ENCODE data around the gene CORO2B.
A peak's percentile ranks its signal among the peaks of the same experiment; 100 is the strongest.

The CORO2B gene

DNA sequence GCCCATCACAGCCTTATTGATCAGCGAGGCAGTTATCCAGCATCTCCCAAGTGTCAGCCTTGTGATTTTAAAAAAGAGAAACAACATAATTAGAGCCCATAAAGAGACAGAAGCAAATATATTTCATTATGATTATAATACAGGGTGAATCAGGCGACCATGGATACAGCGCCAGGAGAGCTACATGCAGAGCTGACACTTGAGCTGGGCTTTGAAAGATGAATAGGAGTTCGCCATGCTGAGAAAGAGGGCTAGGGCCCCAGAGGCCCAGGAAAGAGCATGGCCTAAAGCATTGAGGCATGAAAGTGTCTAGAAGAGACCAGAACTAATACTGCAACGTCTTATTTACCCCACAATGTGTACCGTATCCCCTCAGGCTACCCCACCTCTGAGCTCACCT, 4.2 kb upstream of the CORO2B start:
- DNase-seq = no peak

DNA sequence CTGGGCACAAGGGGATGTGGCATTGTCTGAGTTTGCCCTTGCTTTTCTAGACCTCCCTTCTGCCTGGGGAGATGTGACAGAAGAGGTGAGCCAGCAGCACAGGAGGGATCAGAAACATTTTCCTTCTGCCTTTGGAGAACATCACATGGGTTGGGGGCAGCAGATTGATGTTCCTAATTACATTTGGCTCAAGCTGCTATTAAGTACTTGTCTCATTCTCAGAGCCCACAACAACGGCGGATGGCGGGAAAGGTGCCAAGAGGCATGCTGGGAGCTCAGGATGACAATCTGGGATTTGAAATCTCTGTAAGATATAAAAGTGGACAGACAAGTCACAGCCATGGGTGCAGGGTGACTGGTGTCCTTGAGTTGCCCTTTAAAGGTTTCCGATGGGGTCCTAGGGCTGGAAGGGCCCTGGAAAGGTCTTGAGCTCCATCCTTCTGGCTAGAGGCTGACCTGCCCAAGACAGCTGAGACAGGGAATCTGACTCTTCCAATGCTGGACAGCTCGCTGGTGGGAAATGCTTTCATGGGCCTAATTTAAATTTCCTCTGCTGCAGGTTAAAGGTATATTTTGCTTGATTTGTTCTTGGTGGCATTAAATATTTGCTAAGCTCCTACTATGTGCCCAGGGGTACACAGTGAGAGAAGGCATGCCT, 2.4 kb upstream of the CORO2B start:
- no peak for DNase-seq

DNA sequence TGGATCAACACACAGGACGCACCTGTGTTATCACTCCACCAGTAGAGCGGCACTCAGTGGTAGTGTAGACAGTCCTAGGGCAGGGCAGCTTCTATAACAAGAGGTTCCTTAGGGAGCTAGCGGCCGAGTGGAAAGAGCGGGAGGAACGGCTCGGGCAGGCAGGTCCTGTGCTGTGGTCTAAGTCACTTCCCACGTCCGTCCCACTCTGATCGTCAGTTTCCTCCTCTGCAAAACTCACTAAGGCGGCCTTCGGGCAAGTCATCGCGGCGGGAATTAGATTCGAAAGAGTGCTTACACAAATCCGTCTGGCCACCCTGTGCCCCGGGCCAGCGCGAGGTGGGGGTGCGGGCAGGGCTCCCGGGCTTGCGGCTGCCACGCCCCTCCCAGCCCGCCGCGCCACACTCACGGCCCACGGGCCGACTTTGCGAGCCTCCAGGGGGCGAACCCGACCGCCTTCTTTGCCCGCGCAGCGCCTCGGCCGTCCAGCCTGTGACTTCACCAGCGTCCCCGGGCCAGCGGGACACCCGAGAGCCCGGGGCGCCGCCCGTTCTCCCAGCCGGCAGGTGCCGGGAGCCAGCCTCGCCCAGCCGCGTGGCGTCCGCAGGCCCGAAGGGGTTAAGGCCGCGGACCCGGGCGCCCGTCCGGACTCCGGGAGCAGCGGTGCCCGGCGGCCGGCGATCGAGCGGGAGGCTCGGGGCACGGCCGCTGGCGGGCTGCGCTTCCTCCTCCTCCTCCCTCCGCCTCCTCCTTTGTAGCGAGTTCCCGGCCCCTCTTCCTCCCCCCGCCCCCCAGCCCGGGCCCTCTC, 416 bp upstream of the CORO2B start:
- DNase-seq = peak; percentile 31

DNA sequence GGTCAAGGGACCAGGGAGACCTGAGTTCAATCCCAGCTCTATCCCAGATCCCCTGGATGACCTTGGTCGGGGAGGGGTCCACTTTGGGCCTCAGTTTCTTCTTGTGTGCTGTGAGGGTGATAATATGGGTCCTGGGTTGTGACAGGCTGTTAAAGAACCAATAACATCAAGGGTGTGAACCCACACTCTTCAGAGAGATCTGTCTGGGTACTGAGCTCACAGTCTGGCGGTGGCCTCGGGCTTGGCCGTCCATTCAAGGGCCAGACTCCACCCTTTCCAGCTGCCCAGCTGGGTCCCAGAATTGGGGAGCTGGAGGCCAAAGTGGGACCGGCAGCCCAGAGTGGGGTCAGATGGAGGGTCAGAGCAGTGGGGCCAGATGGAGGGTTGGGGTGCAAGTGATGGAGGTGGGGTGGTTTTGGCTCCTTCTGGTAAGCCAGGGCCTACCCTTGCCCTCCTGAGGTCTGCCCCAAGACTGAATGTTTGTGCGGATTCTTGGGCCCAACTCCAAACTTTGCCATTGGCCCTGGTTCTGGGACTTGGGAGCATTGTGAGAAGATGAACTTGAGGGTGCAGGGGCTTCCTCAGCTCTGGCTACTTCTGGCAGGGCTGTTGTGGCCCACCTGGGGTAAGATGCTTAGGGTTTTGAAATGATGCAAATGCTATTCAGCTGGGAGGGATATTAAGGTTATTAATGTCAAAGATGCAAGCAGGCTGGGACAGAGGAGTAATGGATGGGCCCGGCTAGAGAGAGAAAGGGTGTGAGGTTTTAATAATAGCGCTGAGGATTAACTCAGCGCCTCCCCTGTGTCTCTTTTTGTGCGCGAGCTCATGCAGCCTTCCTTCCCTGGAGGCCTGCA, 1.5 kb downstream of the CORO2B start:
- DNase-seq = no peak

DNA sequence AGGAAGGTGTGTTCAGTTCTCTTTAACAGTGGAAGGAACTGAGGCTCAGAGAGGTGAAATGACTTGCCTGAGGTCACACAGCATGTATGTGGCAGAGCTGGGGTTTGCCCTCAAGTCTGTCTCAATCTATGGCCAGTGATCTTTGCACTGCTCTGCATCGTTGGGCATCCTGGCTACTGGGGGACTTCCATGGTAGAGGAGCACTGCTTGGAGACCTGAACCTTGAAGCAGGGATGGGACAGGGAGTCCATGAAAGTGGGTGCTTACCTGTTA, 2.0 kb downstream of the CORO2B start:
- no peak for DNase-seq

DNA sequence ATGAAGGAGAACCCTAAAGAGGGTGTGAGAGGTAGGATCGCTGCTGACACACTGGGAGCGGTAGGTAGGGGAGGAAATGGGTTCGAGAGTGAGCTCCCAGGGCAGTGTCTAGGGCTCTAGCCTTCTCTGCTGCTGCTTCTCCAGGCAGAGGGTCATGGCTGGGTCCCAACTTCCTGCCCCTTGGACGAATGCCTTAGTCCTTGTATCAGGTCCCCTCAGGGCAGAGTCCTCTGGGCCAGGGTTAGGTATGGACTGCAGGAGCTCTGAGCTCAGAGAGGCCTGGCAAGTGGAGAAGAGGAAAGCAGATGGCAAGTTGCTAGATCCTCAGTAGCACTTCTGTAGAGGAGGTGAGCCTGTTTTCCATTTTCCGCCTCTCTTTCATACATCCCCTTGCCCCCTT, 2.9 kb downstream of the CORO2B start:
- no peak for DNase-seq

GRCh38 chr15:68582236-68582635, 3.4 kb downstream of the CORO2B start:
- no peak for DNase-seq

DNA sequence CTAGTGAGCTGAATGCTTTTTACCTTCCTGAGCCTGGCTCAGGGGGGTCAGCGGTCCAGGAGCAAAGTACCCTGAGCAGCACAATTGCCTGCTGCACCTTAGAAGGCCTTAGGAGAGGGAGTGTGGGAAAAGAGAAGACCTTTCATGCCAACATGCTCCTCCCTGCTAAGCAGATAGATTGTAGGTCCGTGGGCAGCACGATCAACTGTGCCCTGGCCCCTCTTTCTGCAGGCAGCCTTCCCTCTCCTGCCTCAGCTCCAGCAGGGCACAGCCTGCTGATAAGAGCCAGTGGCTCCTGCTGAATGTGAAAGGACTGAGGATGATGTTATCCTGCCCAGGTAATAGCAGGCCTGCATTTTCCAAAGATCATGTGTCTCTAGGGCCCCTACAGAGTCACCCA, 4.1 kb downstream of the CORO2B start:
- DNase-seq = no peak

DNA sequence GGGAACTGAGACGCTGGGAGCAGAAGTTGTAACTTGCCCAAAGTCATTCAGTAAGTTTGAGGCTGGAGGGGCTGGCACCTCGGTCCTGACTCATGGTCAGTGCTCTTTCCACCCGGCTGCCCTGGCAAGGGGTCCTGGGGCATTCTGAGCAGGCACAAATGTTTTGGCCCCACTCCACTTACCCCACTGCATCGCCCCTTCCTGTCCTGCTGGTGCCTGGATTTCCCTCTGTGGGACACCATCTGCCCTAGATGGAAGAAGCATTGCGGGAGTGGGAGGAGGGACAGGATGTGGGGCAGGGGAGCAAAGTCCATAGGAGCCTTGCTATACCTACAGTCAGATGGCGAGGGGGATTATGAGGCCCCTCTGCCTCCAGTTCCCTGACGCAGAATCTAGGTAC, 4.5 kb downstream of the CORO2B start:
- DNase-seq = no peak

- no peak for DNase-seq
Observed at GRCh38 chr15:68583936-68584755, 5.4 kb downstream of the CORO2B start.

- DNase-seq = no peak
Observed at GRCh38 chr15:68584756-68585573, 6.2 kb downstream of the CORO2B start.

DNA sequence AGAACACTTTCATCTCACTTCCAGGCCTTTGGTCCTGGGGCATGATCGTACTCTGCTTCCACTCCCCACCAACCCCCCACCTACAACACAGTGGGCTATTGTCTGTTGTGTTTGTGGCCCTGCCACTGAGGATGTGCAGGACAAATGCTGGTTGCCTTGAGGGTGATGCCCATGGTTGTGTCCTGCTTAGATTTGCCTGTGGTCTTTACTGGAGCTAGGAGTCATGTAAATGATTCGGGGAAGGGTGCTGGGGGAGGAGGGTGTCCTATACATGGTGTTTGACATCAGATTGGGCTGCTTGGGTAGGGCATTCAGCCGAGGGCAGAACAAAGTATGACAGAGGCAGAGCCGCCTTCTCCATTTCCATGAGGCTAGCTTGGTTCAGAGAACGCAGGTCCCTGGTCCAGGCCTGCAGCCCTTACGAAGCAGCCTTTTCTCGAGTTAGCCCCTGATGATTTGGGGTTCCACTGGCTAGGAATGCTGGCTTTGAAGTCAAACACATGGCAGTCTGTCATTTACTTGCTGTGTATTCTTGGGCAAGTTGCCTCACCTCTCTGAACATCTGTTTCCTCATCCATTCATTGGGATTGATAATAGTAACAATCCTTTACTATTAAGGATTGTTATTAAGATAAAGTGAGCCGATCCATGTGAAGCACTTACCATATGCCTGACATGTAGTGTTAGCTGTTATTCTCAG, 6.9 kb downstream of the CORO2B start:
- DNase-seq = no peak

DNA sequence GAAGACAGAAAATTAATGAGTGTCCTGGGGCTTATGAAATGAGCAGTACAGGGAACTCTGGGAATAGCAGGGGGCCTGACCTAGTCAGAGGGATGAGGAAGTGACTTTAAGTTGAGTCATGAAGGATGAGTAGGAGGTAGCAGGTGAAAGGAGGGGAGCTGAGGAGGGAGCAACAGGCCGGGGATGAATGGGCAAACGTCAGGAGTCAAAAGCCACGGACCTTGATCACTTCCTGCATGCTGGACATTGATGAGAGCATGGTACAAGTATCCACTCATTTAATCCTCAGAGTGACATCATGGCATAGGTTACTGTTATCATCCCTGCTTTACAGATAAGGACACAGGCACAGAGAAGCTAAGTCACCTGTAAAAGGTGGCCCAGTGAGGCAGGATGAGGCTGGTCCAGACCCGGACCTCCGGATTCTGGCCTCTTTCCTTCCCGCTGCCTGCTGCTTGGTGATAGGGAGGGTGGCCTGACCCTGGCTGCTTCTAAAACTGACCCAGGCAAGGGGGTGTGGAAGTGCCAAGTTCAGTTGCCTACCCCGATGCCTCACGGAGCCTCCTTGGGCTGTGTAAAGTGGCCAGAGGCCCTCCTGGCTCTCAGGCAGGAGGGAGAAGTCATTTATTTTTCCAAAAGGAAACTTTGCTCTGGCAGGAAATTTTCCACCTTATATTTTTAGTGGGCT, 7.6 kb downstream of the CORO2B start:
- DNase-seq = no peak

GRCh38 chr15:68587769-68588385, 9.1 kb downstream of the CORO2B start:
- no peak for DNase-seq

- no peak for DNase-seq
Observed at GRCh38 chr15:68589053-68589452, 10.3 kb downstream of the CORO2B start.

DNA sequence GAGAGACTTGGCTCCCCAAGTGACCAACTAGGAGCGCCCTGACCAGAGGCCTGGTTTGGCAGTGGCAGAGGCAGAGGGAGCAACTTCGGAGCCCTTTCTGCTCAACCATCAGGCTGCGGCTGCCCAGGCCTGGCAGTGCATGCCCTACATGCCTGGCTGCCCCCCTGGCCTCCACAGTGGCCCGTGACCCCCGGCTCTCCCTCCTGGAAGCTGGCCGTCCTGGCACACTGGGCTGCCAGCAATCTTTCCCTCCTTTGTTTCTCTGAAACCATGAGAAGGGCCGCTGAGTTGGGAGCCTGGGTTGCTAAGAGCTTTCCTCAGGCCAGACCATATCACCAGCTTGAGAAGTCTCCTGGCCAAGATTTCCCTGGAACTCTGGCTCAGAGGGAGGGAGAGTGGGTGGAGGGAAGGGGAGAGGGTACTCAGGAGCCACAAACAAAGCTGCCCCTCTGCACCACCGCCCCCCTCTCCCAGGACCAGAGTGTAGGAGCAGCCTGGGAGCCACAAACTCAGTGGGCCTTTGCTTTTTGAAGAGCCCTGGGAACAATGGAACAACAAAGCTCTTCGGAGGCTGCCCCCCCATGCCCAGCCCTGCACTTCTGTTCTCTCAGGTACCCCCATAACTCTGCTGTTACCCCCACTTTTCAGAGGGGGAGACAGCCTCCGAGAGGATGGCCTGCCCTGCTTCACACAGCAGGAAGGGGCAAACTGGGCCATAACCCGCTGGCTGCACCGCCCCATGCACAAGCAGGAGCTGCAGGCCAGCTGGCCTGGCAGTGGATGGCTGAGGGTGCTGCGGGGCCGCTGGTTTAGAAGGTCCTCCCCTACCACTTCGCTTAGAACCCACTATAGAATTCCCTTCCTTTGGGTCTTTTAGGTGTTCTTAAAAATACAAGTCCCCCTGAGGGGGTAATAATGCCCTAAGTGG, 11.3 kb downstream of the CORO2B start:
- DNase-seq = no peak

- DNase-seq = no peak
Observed at GRCh38 chr15:68590721-68591389, 12.1 kb downstream of the CORO2B start.

DNA sequence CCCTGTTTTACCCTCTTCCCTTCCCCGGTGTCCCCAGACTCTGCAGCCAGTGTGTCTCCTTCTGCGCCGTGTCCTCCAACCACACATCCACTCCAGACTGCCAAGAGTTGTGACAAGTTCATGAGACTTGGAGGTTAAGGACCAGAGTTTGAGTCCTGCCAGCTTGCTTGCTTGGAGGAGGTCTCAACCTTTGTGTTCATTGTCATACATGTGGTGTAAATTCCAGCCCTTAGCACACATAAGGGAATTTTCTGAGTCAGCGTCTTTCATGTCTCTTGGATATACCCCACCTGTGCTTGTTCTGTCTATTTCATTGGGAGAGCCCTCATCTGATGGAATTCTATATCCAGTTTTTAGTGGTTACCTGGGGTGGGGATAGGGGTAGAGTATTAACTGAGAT, 13.3 kb downstream of the CORO2B start:
- no peak for DNase-seq

DNA sequence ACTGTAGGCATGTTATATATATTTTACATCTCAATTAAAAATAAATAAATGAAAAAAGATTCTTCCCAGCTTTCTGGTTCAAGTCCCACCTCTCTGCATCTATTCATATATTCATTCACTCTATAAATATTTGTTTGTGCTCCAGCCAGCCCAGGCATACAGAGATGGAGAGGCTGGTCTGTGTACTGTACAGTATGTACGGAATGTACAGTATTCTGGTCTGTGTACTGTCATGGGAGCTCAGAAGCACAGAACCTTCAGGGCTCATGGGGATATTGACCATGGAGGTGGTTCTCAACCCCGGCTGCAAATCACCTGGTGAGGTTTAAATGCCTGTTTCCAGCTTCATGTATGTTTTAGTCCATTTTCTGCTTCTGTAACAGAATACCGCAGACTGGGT, 13.8 kb downstream of the CORO2B start:
- DNase-seq = no peak
